Loucy (cell line): ENCODE measurements around the gene GPER1.

ENCODE experiments used
- CTCF ChIP-seq: fragments of 200-600 bp; sonication (generic); conservative IDR thresholded peaks from 2 replicates; pipeline ENCODE4 v1.5.1; 2014; ENCODE audit warnings: mild to moderate bottlenecking, antibody characterized with exemption, low read length
- EZH2phosphoT487 ChIP-seq: fragments of 200-600 bp; IDR thresholded peaks from 2 replicates; pipeline ENCODE4 v1.6.1; 2018; ENCODE audit warnings: antibody characterized with exemption, mild to moderate bottlenecking, moderate library complexity, borderline replicate concordance

- TF ChIP-seq CTCF: no peak
- no peak for TF ChIP-seq EZH2phosphoT487
Measured at GRCh38 chr7:1142051-1142635, 54.2 kb downstream of the GPER1 start.
